ENCODE measurements around the gene CCSER1.
"Not testable (repeated sequence)": the region's sequence is repeated elsewhere in the genome, so short reads cannot be mapped to it uniquely, and the experiment has no call there.

Gene CCSER1

GRCh38 chr4:90281541-90282355, 154.6 kb downstream of the CCSER1 start:
- DNase-seq (ENCODE audit: low read depth in 1 of 2, low spot score in 1 of 2) = no peak

GRCh38 chr4:90290345-90290744, 163.2 kb downstream of the CCSER1 start:
- no peak for DNase-seq (ENCODE audit: low read depth in 1 of 2, low spot score in 1 of 2)

- DNase-seq (ENCODE audit: low read depth in 1 of 2, low spot score in 1 of 2) = no peak
Measured at GRCh38 chr4:90292438-90292837, 165.2 kb downstream of the CCSER1 start.

GRCh38 chr4:90293320-90293719, 166.1 kb downstream of the CCSER1 start:
- no peak for DNase-seq (ENCODE audit: low read depth in 1 of 2, low spot score in 1 of 2)

GRCh38 chr4:90299373-90299772, 172.2 kb downstream of the CCSER1 start:
- DNase-seq (ENCODE audit: low read depth in 1 of 2, low spot score in 1 of 2) = no peak

GRCh38 chr4:90306810-90307209, 179.6 kb downstream of the CCSER1 start:
- DNase-seq (ENCODE audit: low read depth in 1 of 2, low spot score in 1 of 2) = no peak

GRCh38 chr4:90317140-90317539, 189.9 kb downstream of the CCSER1 start:
- DNase-seq (ENCODE audit: low read depth in 1 of 2, low spot score in 1 of 2) = not testable (repeated sequence)

- DNase-seq (ENCODE audit: low read depth in 1 of 2, low spot score in 1 of 2) = no peak
Measured at GRCh38 chr4:90317785-90318184, 190.6 kb downstream of the CCSER1 start.

- DNase-seq (ENCODE audit: low read depth in 1 of 2, low spot score in 1 of 2) = no peak
Measured at GRCh38 chr4:90318193-90318592, 191.0 kb downstream of the CCSER1 start.

GRCh38 chr4:90328558-90328957, 201.4 kb downstream of the CCSER1 start:
- DNase-seq (ENCODE audit: low read depth in 1 of 2, low spot score in 1 of 2) = no peak

- no peak for DNase-seq (ENCODE audit: low read depth in 1 of 2, low spot score in 1 of 2)
Measured at GRCh38 chr4:90330546-90330945, 203.4 kb downstream of the CCSER1 start.

GRCh38 chr4:90345549-90346215, 218.5 kb downstream of the CCSER1 start:
- DNase-seq (ENCODE audit: low read depth in 1 of 2, low spot score in 1 of 2) = no peak

GRCh38 chr4:90349636-90350035, 222.4 kb downstream of the CCSER1 start:
- DNase-seq (ENCODE audit: low read depth in 1 of 2, low spot score in 1 of 2) = no peak

- DNase-seq (ENCODE audit: low read depth in 1 of 2, low spot score in 1 of 2) = no peak
Measured at GRCh38 chr4:90357117-90357710, 230.0 kb downstream of the CCSER1 start.

- no peak for DNase-seq (ENCODE audit: low read depth in 1 of 2, low spot score in 1 of 2)
Measured at GRCh38 chr4:90375081-90375480, 247.9 kb downstream of the CCSER1 start.

GRCh38 chr4:90393215-90393614, 266.0 kb downstream of the CCSER1 start:
- DNase-seq (ENCODE audit: low read depth in 1 of 2, low spot score in 1 of 2) = no peak

- DNase-seq (ENCODE audit: low read depth in 1 of 2, low spot score in 1 of 2) = no peak
Measured at GRCh38 chr4:90403781-90404180, 276.6 kb downstream of the CCSER1 start.

GRCh38 chr4:90407897-90408296, 280.7 kb downstream of the CCSER1 start:
- not testable (repeated sequence) for DNase-seq (ENCODE audit: low read depth in 1 of 2, low spot score in 1 of 2)

- not testable (repeated sequence) for DNase-seq (ENCODE audit: low read depth in 1 of 2, low spot score in 1 of 2)
Measured at GRCh38 chr4:90412786-90413185, 285.6 kb downstream of the CCSER1 start.

- no peak for DNase-seq (ENCODE audit: low read depth in 1 of 2, low spot score in 1 of 2)
Measured at GRCh38 chr4:90415116-90415515, 287.9 kb downstream of the CCSER1 start.

GRCh38 chr4:90419124-90419711, 292.0 kb downstream of the CCSER1 start:
- DNase-seq (ENCODE audit: low read depth in 1 of 2, low spot score in 1 of 2) = no peak

- no peak for DNase-seq (ENCODE audit: low read depth in 1 of 2, low spot score in 1 of 2)
Measured at GRCh38 chr4:90421161-90421560, 294.0 kb downstream of the CCSER1 start.
